WTC11 (cell line): ENCODE results near the gene CPNE4. TPM values are rescaled to one million over a fixed set of nuclear protein-coding genes. Genes with fewer than 3 reads are reported as not detected.

Source experiments
- ATAC-seq: fragments of 200-7000 bp; cut with Tn5 transposase; 2 replicates; pipeline ENCODE4 v1.10.0; 2021; ENCODE audit warnings: mild to moderate bottlenecking, moderate library complexity
- CTCF ChIA-PET: fragments of 300-600 bp; sonication (Branson Sonifier 250); formaldehyde crosslinking; loops from one replicate; lab custom pipeline; 2021; ENCODE audit warnings: antibody characterized with exemption; lab: Charles Lee
- POLR2A ChIA-PET: fragments of 350-600 bp; sonication (Branson Sonifier 250); formaldehyde crosslinking; loops from one replicate; lab custom pipeline; 2021; ENCODE audit warnings: antibody characterized with exemption; lab: Charles Lee
- DNase-seq: peaks from one replicate; pipeline ENCODE4 v3.0.0; 2021; ENCODE audit warnings: low spot score
- H3K27ac Mint-ChIP-seq: 2 replicates; pipeline ENCODE4 v1.8.0; 2021; ENCODE audit warnings: mixed read lengths
- H3K27me3 Mint-ChIP-seq: 2 replicates; pipeline ENCODE4 v1.8.0; 2021; ENCODE audit warnings: low read depth, mild to moderate bottlenecking, moderate library complexity, mixed read lengths
- H3K36me3 Mint-ChIP-seq: 2 replicates; pipeline ENCODE4 v1.8.0; 2021; ENCODE audit warnings: mixed read lengths
- H3K4me1 Mint-ChIP-seq: 2 replicates; pipeline ENCODE4 v1.8.0; 2022; ENCODE audit warnings: mixed read lengths
- H3K4me3 Mint-ChIP-seq: 2 replicates; pipeline ENCODE4 v1.8.0; 2021; ENCODE audit warnings: mild to moderate bottlenecking, moderate library complexity, mixed read lengths
- H3K9me3 Mint-ChIP-seq: 2 replicates; pipeline ENCODE4 v1.8.0; 2021; ENCODE audit warnings: mixed read lengths
- ETV6 ChIP-seq: sonication (generic); formaldehyde crosslinking; IDR thresholded peaks from 2 replicates; pipeline ENCODE4 v1.8.1; 2022; ENCODE audit warnings: mild to moderate bottlenecking, missing genetic modification reagents
- GABPB1 ChIP-seq: sonication (generic); formaldehyde crosslinking; IDR thresholded peaks from 2 replicates; pipeline ENCODE4 v1.8.1; 2023; ENCODE audit warnings: mild to moderate bottlenecking, missing genetic modification reagents
- GTF2I ChIP-seq: fragments of 250-450 bp; sonication (Bioruptor Pico); conservative IDR thresholded peaks from 2 replicates; pipeline ENCODE4 v1.4.0; 2021; ENCODE audit warnings: mild to moderate bottlenecking
- IRF1 ChIP-seq: sonication (generic); formaldehyde crosslinking; IDR thresholded peaks from 2 replicates; pipeline ENCODE4 v1.8.0; 2023; ENCODE audit warnings: missing genetic modification reagents
- MLX ChIP-seq: sonication (generic); formaldehyde crosslinking; IDR thresholded peaks from 2 replicates; pipeline ENCODE4 v1.8.1; 2023; ENCODE audit warnings: mild to moderate bottlenecking, missing genetic modification reagents, moderate library complexity
- NFE2L1 ChIP-seq: sonication (generic); formaldehyde crosslinking; IDR thresholded peaks from 2 replicates; pipeline ENCODE4 v1.8.1; 2023; ENCODE audit warnings: missing genetic modification reagents
- PRRX2 ChIP-seq: fragments of 250-450 bp; sonication (Bioruptor Pico); IDR thresholded peaks from 2 replicates; pipeline ENCODE4 v1.8.0; 2021; ENCODE audit warnings: mild to moderate bottlenecking
- TCF7 ChIP-seq: sonication (generic); formaldehyde crosslinking; IDR thresholded peaks from 2 replicates; pipeline ENCODE4 v1.8.0; 2022; ENCODE audit warnings: mild to moderate bottlenecking, low read depth, missing genetic modification reagents, moderate library complexity
- TEAD1 ChIP-seq: sonication (generic); formaldehyde crosslinking; IDR thresholded peaks from 2 replicates; pipeline ENCODE4 v1.8.0; 2022; ENCODE audit warnings: mild to moderate bottlenecking, missing genetic modification reagents
- ZBTB21 ChIP-seq: sonication (generic); formaldehyde crosslinking; IDR thresholded peaks from 2 replicates; pipeline ENCODE4 v1.8.1; 2023; ENCODE audit warnings: mild to moderate bottlenecking, missing genetic modification reagents, borderline replicate concordance
- ZNF232 ChIP-seq: sonication (generic); formaldehyde crosslinking; IDR thresholded peaks from 2 replicates; pipeline ENCODE4 v1.8.0; 2022; ENCODE audit warnings: mild to moderate bottlenecking, missing genetic modification reagents
- ZNF396 ChIP-seq: fragments of 250-450 bp; sonication (Bioruptor Pico); IDR thresholded peaks from 2 replicates; pipeline ENCODE4 v1.8.0; 2021; ENCODE audit warnings: mild to moderate bottlenecking, moderate library complexity, borderline replicate concordance
- ZNF416 ChIP-seq: fragments of 250-450 bp; sonication (Bioruptor Pico); IDR thresholded peaks from 2 replicates; pipeline ENCODE4 v1.9.0; 2021; ENCODE audit warnings: mild to moderate bottlenecking, inconsistent platforms
- ZNF671 ChIP-seq: fragments of 250-450 bp; sonication (Bioruptor Pico); IDR thresholded peaks from 2 replicates; pipeline ENCODE4 v1.8.0; 2021; ENCODE audit warnings: mild to moderate bottlenecking
- total RNA-seq: library from RNA; stranded (reverse); gene quantifications from 3 replicates; pipeline ENCODE4 v1.2.3, GENCODE V29; 2021
- TF ChIP-seq, protein P1 (sequence below): sonication (generic); formaldehyde crosslinking; IDR thresholded peaks from 2 replicates; pipeline ENCODE4 v1.8.0; 2022; ENCODE audit warnings: mild to moderate bottlenecking, missing genetic modification reagents
- TF ChIP-seq, protein P2 (sequence below): fragments of 250-450 bp; sonication (Bioruptor Pico); IDR thresholded peaks from 2 replicates; pipeline ENCODE4 v2.1.2; 2022; ENCODE audit warnings: mild to moderate bottlenecking, moderate library complexity
- TF ChIP-seq, protein P3 (sequence below): sonication (generic); formaldehyde crosslinking; IDR thresholded peaks from 2 replicates; pipeline ENCODE4 v1.8.0; 2023; ENCODE audit warnings: missing genetic modification reagents, mild to moderate bottlenecking, borderline replicate concordance
- TF ChIP-seq, protein P4 (sequence below): sonication (generic); formaldehyde crosslinking; IDR thresholded peaks from 2 replicates; pipeline ENCODE4 v1.8.1; 2023; ENCODE audit warnings: mild to moderate bottlenecking, missing genetic modification reagents
- TF ChIP-seq, protein P5 (sequence below): sonication (generic); formaldehyde crosslinking; IDR thresholded peaks from 2 replicates; pipeline ENCODE4 v1.8.1; 2023; ENCODE audit warnings: mild to moderate bottlenecking, missing genetic modification reagents, moderate library complexity

CPNE4 gene
- total RNA-seq, 1 experiment from 2014 or later: 2.4 TPM

GRCh38 chr3:131610174-131610573 is 424.6 kb downstream of the CPNE4 start:
- H3K36me3 Mint-ChIP-seq: no peaks in the 10 kb centered on the region
- no peaks in the 10 kb centered on the region for H3K27me3 Mint-ChIP-seq
- ChIA-PET POLR2A (no interaction called here), CTCF (no interaction called here)
- DNase-seq: no peak
- TF ChIP-seq TCF7 (CRISPR knock-in tag) (no peak), ETV6 (CRISPR knock-in tag) (no peak), ZBTB21 (CRISPR knock-in tag) (no peak), GABPB1 (CRISPR knock-in tag) (no peak), ZNF232 (CRISPR knock-in tag) (no peak), ZNF671 (CRISPR knock-in tag) (no peak), MLX (no peak), ZNF396 (CRISPR knock-in tag) (no peak), NFE2L1 (CRISPR knock-in tag) (no peak)
- TF ChIP-seq, protein P1, sequence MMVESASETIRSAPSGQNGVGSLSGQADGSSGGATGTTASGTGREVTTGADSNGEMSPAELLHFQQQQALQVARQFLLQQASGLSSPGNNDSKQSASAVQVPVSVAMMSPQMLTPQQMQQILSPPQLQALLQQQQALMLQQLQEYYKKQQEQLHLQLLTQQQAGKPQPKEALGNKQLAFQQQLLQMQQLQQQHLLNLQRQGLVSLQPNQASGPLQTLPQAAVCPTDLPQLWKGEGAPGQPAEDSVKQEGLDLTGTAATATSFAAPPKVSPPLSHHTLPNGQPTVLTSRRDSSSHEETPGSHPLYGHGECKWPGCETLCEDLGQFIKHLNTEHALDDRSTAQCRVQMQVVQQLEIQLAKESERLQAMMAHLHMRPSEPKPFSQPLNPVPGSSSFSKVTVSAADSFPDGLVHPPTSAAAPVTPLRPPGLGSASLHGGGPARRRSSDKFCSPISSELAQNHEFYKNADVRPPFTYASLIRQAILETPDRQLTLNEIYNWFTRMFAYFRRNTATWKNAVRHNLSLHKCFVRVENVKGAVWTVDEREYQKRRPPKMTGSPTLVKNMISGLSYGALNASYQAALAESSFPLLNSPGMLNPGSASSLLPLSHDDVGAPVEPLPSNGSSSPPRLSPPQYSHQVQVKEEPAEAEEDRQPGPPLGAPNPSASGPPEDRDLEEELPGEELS (CRISPR knock-in tag): no peak
- TF ChIP-seq, protein P2, sequence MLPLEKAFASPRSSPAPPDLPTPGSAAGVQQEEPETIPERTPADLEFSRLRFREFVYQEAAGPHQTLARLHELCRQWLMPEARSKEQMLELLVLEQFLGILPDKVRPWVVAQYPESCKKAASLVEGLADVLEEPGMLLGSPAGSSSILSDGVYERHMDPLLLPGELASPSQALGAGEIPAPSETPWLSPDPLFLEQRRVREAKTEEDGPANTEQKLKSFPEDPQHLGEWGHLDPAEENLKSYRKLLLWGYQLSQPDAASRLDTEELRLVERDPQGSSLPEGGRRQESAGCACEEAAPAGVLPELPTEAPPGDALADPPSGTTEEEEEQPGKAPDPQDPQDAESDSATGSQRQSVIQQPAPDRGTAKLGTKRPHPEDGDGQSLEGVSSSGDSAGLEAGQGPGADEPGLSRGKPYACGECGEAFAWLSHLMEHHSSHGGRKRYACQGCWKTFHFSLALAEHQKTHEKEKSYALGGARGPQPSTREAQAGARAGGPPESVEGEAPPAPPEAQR (CRISPR knock-in tag): no peak
- TF ChIP-seq, protein P3, sequence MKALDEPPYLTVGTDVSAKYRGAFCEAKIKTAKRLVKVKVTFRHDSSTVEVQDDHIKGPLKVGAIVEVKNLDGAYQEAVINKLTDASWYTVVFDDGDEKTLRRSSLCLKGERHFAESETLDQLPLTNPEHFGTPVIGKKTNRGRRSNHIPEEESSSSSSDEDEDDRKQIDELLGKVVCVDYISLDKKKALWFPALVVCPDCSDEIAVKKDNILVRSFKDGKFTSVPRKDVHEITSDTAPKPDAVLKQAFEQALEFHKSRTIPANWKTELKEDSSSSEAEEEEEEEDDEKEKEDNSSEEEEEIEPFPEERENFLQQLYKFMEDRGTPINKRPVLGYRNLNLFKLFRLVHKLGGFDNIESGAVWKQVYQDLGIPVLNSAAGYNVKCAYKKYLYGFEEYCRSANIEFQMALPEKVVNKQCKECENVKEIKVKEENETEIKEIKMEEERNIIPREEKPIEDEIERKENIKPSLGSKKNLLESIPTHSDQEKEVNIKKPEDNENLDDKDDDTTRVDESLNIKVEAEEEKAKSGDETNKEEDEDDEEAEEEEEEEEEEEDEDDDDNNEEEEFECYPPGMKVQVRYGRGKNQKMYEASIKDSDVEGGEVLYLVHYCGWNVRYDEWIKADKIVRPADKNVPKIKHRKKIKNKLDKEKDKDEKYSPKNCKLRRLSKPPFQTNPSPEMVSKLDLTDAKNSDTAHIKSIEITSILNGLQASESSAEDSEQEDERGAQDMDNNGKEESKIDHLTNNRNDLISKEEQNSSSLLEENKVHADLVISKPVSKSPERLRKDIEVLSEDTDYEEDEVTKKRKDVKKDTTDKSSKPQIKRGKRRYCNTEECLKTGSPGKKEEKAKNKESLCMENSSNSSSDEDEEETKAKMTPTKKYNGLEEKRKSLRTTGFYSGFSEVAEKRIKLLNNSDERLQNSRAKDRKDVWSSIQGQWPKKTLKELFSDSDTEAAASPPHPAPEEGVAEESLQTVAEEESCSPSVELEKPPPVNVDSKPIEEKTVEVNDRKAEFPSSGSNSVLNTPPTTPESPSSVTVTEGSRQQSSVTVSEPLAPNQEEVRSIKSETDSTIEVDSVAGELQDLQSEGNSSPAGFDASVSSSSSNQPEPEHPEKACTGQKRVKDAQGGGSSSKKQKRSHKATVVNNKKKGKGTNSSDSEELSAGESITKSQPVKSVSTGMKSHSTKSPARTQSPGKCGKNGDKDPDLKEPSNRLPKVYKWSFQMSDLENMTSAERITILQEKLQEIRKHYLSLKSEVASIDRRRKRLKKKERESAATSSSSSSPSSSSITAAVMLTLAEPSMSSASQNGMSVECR (CRISPR knock-in tag): no peak
- TF ChIP-seq, protein P4, sequence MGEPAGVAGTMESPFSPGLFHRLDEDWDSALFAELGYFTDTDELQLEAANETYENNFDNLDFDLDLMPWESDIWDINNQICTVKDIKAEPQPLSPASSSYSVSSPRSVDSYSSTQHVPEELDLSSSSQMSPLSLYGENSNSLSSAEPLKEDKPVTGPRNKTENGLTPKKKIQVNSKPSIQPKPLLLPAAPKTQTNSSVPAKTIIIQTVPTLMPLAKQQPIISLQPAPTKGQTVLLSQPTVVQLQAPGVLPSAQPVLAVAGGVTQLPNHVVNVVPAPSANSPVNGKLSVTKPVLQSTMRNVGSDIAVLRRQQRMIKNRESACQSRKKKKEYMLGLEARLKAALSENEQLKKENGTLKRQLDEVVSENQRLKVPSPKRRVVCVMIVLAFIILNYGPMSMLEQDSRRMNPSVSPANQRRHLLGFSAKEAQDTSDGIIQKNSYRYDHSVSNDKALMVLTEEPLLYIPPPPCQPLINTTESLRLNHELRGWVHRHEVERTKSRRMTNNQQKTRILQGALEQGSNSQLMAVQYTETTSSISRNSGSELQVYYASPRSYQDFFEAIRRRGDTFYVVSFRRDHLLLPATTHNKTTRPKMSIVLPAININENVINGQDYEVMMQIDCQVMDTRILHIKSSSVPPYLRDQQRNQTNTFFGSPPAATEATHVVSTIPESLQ (CRISPR knock-in tag): no peak
- TF ChIP-seq, protein P5, sequence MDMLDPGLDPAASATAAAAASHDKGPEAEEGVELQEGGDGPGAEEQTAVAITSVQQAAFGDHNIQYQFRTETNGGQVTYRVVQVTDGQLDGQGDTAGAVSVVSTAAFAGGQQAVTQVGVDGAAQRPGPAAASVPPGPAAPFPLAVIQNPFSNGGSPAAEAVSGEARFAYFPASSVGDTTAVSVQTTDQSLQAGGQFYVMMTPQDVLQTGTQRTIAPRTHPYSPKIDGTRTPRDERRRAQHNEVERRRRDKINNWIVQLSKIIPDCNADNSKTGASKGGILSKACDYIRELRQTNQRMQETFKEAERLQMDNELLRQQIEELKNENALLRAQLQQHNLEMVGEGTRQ (CRISPR knock-in tag): no peak
- H3K27ac Mint-ChIP-seq: no peak overlapping the region
- ATAC-seq: no peak
- no peaks in the 10 kb centered on the region for H3K4me1 Mint-ChIP-seq
- no peak overlapping the region for H3K4me3 Mint-ChIP-seq
- H3K9me3 Mint-ChIP-seq: no peaks in the 10 kb centered on the region

GRCh38 chr3:131608741-131609140 is 426.1 kb downstream of the CPNE4 start:
- ATAC-seq: no peak
- Mint-ChIP-seq H3K9me3 (no peaks in the 10 kb centered on the region), H3K36me3 (no peaks in the 10 kb centered on the region)
- POLR2A ChIA-PET: no interaction called here
- TF ChIP-seq IRF1 (no peak), NFE2L1 (CRISPR knock-in tag) (no peak), TEAD1 (CRISPR knock-in tag) (no peak), PRRX2 (CRISPR knock-in tag) (no peak), GTF2I (CRISPR knock-in tag) (no peak), ZNF416 (no peak)
- TF ChIP-seq, all 79 proteins: peak for 0
- no peak for DNase-seq
- Mint-ChIP-seq H3K27me3 (no peaks in the 10 kb centered on the region), H3K27ac (no peak overlapping the region), H3K4me3 (no peak overlapping the region), H3K4me1 (no peaks in the 10 kb centered on the region)
- CTCF ChIA-PET: no interaction called here
